Pancreas (tissue), 10 donors: Measurements from ENCODE around the gene RAP1GAP2. TPM values are rescaled to one million over a fixed set of nuclear protein-coding genes. Genes with fewer than 3 reads are reported as not detected.
"Not testable (repeated sequence)": the region's sequence is repeated elsewhere in the genome, so short reads cannot be mapped to it uniquely, and the experiment has no call there.

Experiments used
- ATAC-seq, 4 donors: fragments of 200-7000 bp; cut with Tn5 transposase; one replicate each; pipeline versions ENCODE4 v1.8.0 to v1.9.1; 2020; ENCODE audit warnings: mild to moderate bottlenecking in 4 of 4, moderate library complexity in 4 of 4
- DNase-seq, 6 donors: peaks; one replicate each; pipeline ENCODE4 v3.0.0-alpha.2; 2020
- FAIRE-seq: peaks from 2 replicates; lab custom pipeline; 2012; peaks lifted over from hg19 to GRCh38; lab: Jason Lieb, UNC
- H3K27ac ChIP-seq, 4 donors: fragments of 200-600 bp; sonication (generic); 1 replicate in 3 of 4; 2 replicates in 1 of 4; pipeline versions ENCODE4 v1.5.0 to v1.8.0; 2020
- H3K27me3 ChIP-seq, 4 donors: fragments of 200-600 bp; one replicate each; pipeline ENCODE4 v1.8.0; 2021
- H3K36me3 ChIP-seq, 3 donors: fragments of 200-600 bp; sonication (generic) in 1 of 3; one replicate each; pipeline versions ENCODE4 v1.5.0 to v1.8.0; 2020 to 2021
- H3K4me1 ChIP-seq, 3 donors: fragments of 200-600 bp; one replicate each; pipeline ENCODE4 v1.8.0; 2021
- H3K4me3 ChIP-seq, 4 donors: fragments of 200-600 bp; sonication (generic) in 2 of 4; one replicate each; pipeline versions ENCODE4 v1.5.0 to v1.8.0; 2020 to 2021
- H3K9me3 ChIP-seq, 4 donors: fragments of 200-600 bp; one replicate each; pipeline ENCODE4 v1.8.0; 2021
- WGBS, 2 donors: extraction: QIAGEN DNeasy Blood & Tissue Kit; methylation state at CpG; one replicate each; pipeline ENCODE4 v1.1.7; 2013; 5-methylcytosine and 5-hydroxymethylcytosine counted together
- intact Hi-C, 3 donors: fragments of 100-400 bp; cut with DNase I; formaldehyde crosslinking; loops; one replicate each; pipeline versions ENCODE4 v1.11.1 to v1.14.2; 2022
- polyA plus RNA-seq, 2 donors: library from polyadenylated mRNA; stranded (reverse); fragments of 200-250 nt; gene quantifications; one replicate each; pipeline ENCODE4 v1.2.3, GENCODE V29; 2013
- total RNA-seq, 6 donors: library from RNA; stranded (reverse); fragmentation: NEBNext Ultra II Directional in 4 of 6; extraction: Animal tissue kit (Norgen Biotek cat#: 25700) in 4 of 6; gene quantifications; one replicate each; pipeline versions ENCODE4 v1.2.1 to v1.2.4, GENCODE V29; 2021 to 2023
- TF ChIP-seq, protein P1 (sequence below), 4 donors: fragments of 200-600 bp; sonication (generic) in 3 of 4; IDR thresholded peaks; one replicate each; pipeline versions ENCODE4 v1.5.0 to v1.8.0; 2021; ENCODE audit warnings: antibody characterized with exemption in 4 of 4
- donor health status: healthy with polysubstance abuse.
- donor health status: DM: no; HTN: no; CAD: no; lungs with moderate emphysema.
- donor health status: DM: no; HTN: no; CAD: no.
- donor health status: control.
- donor health status: control.
- donor health status: Bipolar disorder and iron deficiency.
- donor health status: DM: yes; HTN: yes; CAD: no.
- donor health status: DM: no; HTN: no; CAD: no.
- donor health status: DM: no; HTN: no; CAD: no.
- donor health status: DM: yes; HTN: yes; CAD: no.

RAP1GAP2 gene
- total and polyA plus RNA-seq, 8 donors: 29.7 to 51.2 (median 43.0) TPM

DNA sequence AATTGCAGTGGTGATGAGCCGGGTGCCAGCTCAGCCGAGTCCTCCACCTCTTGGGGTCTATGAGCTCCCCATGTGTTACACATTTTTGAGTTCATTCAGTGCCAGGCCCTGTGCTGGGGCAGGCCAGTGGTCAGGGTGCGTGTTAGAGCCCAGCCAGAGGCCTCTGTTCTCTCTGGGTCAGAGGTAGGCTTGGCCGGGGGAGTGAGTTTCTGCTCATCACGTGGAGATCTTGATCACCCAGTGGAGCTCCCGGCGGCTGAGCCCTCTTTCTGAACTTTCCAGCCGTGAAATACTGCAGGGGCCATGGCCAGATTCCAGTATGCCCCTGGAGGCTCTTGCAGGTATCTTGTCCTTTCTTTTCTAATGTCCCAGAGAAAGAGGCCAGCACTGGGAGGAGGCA, 93.0 kb downstream of the RAP1GAP2 start:
- ATAC-seq (no peak), DNase-seq (peak in 1 of 6 donors; percentile 37), FAIRE-seq (no peak)
- H3K9me3 ChIP-seq: no peaks in the 10 kb centered on the region
- 60 to 79% methylated on average over 8 of the region's 8 CpGs for WGBS, 2 donors
- TF ChIP-seq, protein P1, sequence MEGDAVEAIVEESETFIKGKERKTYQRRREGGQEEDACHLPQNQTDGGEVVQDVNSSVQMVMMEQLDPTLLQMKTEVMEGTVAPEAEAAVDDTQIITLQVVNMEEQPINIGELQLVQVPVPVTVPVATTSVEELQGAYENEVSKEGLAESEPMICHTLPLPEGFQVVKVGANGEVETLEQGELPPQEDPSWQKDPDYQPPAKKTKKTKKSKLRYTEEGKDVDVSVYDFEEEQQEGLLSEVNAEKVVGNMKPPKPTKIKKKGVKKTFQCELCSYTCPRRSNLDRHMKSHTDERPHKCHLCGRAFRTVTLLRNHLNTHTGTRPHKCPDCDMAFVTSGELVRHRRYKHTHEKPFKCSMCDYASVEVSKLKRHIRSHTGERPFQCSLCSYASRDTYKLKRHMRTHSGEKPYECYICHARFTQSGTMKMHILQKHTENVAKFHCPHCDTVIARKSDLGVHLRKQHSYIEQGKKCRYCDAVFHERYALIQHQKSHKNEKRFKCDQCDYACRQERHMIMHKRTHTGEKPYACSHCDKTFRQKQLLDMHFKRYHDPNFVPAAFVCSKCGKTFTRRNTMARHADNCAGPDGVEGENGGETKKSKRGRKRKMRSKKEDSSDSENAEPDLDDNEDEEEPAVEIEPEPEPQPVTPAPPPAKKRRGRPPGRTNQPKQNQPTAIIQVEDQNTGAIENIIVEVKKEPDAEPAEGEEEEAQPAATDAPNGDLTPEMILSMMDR (IDR thresholded peaks at IDR 0.05): no peak
- no peak overlapping the region for H3K4me3 ChIP-seq
- H3K27ac ChIP-seq: no peak overlapping the region
- H3K27me3 ChIP-seq: no peaks in the 10 kb centered on the region
- H3K4me1 ChIP-seq: peaks cover 23 to 37% (median 24%) of the 10 kb centered on the region in 3 donors
- no peaks in the 10 kb centered on the region for H3K36me3 ChIP-seq
- intact Hi-C loops: no loop called here

GRCh38 chr17:2890778-2891177, 94.5 kb downstream of the RAP1GAP2 start:
- DNase-seq, ATAC-seq, FAIRE-seq, H3K4me3 ChIP-seq, H3K9me3 ChIP-seq, H3K36me3 ChIP-seq, H3K27me3 ChIP-seq, intact Hi-C loops: not testable (repeated sequence)
- H3K4me1 ChIP-seq: peaks cover 28 to 52% (median 29%) of the 10 kb centered on the region in 3 donors
- WGBS, 2 donors: 51 to 54% methylated on average over 5 to 10 of the region's 10 CpGs
- peak overlapping the region in 3 of 4 donors; percentile 26 to 82 (median 39) for H3K27ac ChIP-seq

- Histone ChIP-seq H3K27me3 (no peaks in the 10 kb centered on the region), H3K9me3 (no peaks in the 10 kb centered on the region), H3K36me3 (no peaks in the 10 kb centered on the region), H3K27ac (peak overlapping the region in 3 of 4 donors; percentile 82 to 90 (median 88)), H3K4me1 (peaks cover 29 to 60% (median 40%) of the 10 kb centered on the region in 3 donors), H3K4me3 (no peak overlapping the region)
- FAIRE-seq (no peak), ATAC-seq (peak; percentile 58 to 81 (median 72)), DNase-seq (peak in 4 of 6 donors; percentile 72 to 81 (median 78))
- intact Hi-C loops: no loop called here
- TF ChIP-seq, protein P1 (IDR thresholded peaks at IDR 0.05): no peak
- WGBS, 2 donors: 61 to 63% methylated on average over 8 of the region's 8 CpGs
Measured at GRCh38 chr17:2892305-2892971, 96.2 kb downstream of the RAP1GAP2 start.

DNA sequence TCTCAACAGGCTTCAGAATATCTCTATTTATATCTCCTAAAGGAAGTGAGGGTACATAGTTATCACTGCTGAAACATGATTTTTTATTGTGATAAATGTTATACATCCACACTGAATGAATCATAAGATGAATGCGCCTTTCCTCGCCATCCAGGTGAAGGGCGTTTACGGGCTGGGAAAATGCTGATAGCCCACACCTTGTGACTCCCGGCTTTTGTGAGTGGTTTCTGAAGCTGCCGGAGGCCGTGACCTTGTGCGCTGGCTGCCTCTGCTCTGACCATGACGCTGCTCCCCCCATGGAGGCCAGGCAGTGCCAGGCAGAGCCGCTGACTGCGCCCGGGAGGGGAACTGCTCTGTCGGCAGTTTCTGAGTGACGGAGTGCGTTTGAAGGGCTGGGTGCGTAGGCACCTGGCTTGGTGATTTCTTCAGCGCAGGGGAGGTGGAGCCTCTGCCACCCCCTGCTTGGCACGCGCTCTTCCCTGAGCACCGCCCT, 97.2 kb downstream of the RAP1GAP2 start:
- ATAC-seq: peak; percentile 71 to 80 (median 75)
- H3K36me3 ChIP-seq: no peaks in the 10 kb centered on the region
- peak; percentile 87 to 98 (median 96) for DNase-seq
- intact Hi-C loops: no loop called here
- FAIRE-seq: no peak
- TF ChIP-seq, protein P1 (IDR thresholded peaks at IDR 0.05): no peak
- H3K27me3 ChIP-seq: no peaks in the 10 kb centered on the region
- 23 to 32% methylated on average over 20 of the region's 20 CpGs for WGBS, 2 donors
- H3K4me3 ChIP-seq: no peak overlapping the region
- H3K4me1 ChIP-seq: peaks cover 31 to 67% (median 43%) of the 10 kb centered on the region in 3 donors
- H3K27ac ChIP-seq: peak overlapping the region; percentile 60 to 90 (median 85)
- no peaks in the 10 kb centered on the region for H3K9me3 ChIP-seq

- peak; percentile 82 to 92 (median 84) for DNase-seq
- ATAC-seq: peak; percentile 45 to 57 (median 51)
- H3K36me3 ChIP-seq: no peaks in the 10 kb centered on the region
- peak overlapping the region; percentile 60 to 90 (median 85) for H3K27ac ChIP-seq
- no peak for FAIRE-seq
- TF ChIP-seq, protein P1 (IDR thresholded peaks at IDR 0.05): no peak
- no peaks in the 10 kb centered on the region for H3K9me3 ChIP-seq
- intact Hi-C loops: no loop called here
- no peaks in the 10 kb centered on the region for H3K27me3 ChIP-seq
- H3K4me1 ChIP-seq: peaks cover 44 to 80% (median 56%) of the 10 kb centered on the region in 3 donors
- 36 to 39% methylated on average over 17 of the region's 17 CpGs for WGBS, 2 donors
- no peak overlapping the region for H3K4me3 ChIP-seq
Measured at GRCh38 chr17:2894782-2895181, 98.5 kb downstream of the RAP1GAP2 start.
